ENCODE results near the gene JMJD1C. TPM values are rescaled to one million over a fixed set of nuclear protein-coding genes. Genes with fewer than 3 reads are reported as not detected.

Gene JMJD1C
- total and polyA plus RNA-seq, 2 donors (not counting 3 experiments of a cell fraction or from before 2014, with no cell fraction given), result 32.1 to 97.1 TPM

DNA sequence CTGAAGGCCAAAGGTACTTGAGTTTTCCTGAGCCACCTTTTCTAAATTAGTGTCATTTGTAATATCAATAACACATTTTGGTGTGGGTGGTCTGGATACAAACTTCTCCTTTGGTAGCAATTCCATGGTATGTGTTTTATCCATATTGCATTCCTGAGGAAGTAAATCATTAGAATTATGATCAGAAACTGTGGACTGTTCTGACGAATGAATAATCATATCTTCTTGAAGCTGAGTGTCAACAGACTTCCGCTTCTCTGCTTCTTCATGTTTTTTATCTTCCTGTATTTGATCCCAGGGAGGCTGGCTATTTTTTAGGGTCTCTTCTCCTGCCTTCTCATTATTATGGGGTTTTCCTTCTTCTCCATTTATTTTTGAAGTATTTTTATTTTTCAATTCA, 251.2 kb downstream of the JMJD1C start:
- peaks cover 22% of the 10 kb centered on the region for H3K4me1 ChIP-seq (ENCODE audit: control insufficient read depth, extremely low read depth, insufficient read depth, low read length)
- no peak overlapping the region for H3K9ac ChIP-seq (replicated peaks; ENCODE audit: extremely low read depth, insufficient read depth, low read length)
- intact Hi-C loops (cut with micrococcal nuclease) (no loop called here), dilution Hi-C loops (cut with MboI; ENCODE audit: extremely low pct_ligation_motif_present, low sequenced_read_pairs) (loop anchor here (25.0 kb wide), 1 partner anchor 498 kb away; no protein-coding TSS in a partner anchor)
- DNase-seq (ENCODE audit: low read depth, low spot score) (no peak), FAIRE-seq (no peak)
- H2AFZ ChIP-seq (ENCODE audit: low read depth, low read length), result no peak overlapping the region
- TF ChIP-seq POLR2AphosphoS5 (IDR thresholded peaks at IDR 0.05; ENCODE audit: insufficient read depth, low read depth, low read length), result no peak
- TF ChIP-seq, protein P1, sequence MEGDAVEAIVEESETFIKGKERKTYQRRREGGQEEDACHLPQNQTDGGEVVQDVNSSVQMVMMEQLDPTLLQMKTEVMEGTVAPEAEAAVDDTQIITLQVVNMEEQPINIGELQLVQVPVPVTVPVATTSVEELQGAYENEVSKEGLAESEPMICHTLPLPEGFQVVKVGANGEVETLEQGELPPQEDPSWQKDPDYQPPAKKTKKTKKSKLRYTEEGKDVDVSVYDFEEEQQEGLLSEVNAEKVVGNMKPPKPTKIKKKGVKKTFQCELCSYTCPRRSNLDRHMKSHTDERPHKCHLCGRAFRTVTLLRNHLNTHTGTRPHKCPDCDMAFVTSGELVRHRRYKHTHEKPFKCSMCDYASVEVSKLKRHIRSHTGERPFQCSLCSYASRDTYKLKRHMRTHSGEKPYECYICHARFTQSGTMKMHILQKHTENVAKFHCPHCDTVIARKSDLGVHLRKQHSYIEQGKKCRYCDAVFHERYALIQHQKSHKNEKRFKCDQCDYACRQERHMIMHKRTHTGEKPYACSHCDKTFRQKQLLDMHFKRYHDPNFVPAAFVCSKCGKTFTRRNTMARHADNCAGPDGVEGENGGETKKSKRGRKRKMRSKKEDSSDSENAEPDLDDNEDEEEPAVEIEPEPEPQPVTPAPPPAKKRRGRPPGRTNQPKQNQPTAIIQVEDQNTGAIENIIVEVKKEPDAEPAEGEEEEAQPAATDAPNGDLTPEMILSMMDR (IDR thresholded peaks at IDR 0.05; ENCODE audit: extremely low read depth in 1 of 2, insufficient read depth in 1 of 2, low read depth in 1 of 2, low read length in 2 of 2), result no peak
- TF ChIP-seq EZH2 (IDR thresholded peaks at IDR 0.05; ENCODE audit: borderline replicate concordance, low read depth, low read length, severe bottlenecking), result no peak
- no peak for TF ChIP-seq GATA2 (IDR thresholded peaks at IDR 0.05; ENCODE audit: insufficient read depth, insufficient read length, low read depth, low read length)
- H3K27me3 ChIP-seq (ENCODE audit: control insufficient read depth in 2 of 2, insufficient read depth in 2 of 2, low read length in 2 of 2), result no peaks in the 10 kb centered on the region
- peaks cover 4 to 18% of the 10 kb centered on the region in 2 experiments for H3K36me3 ChIP-seq (ENCODE audit: control insufficient read depth in 2 of 2, extremely low read depth in 1 of 2, insufficient read depth in 2 of 2, low read length in 2 of 2)
- H3K4me2 ChIP-seq (ENCODE audit: insufficient read depth, low read length), result no peak overlapping the region
- H3K4me3 ChIP-seq (replicated peaks in 1 of 3; ENCODE audit: insufficient read depth in 1 of 3, low read depth in 1 of 3, low read length in 3 of 3), result no peak overlapping the region
- H3K27ac ChIP-seq (ENCODE audit: insufficient read depth, low read depth, low read length), result no peak overlapping the region
- POLR2A ChIA-PET, result interaction anchor here (0.7 kb wide), 1 partner anchor 43 kb away, joined by 3 read pairs; no protein-coding TSS in a partner anchor
- H4K20me1 ChIP-seq (replicated peaks; ENCODE audit: control insufficient read depth, extremely low read depth, insufficient read depth, low read length), result peaks cover 9% of the 10 kb centered on the region
- H3K9me3 ChIP-seq (replicated peaks; ENCODE audit: control insufficient read depth, insufficient read depth, low read length), result no peaks in the 10 kb centered on the region
- CTCF ChIA-PET, result interaction anchor here (1.3 to 6.4 kb wide), 3 partner anchors 13 to 506 kb away, joined by 3 to 64 read pairs (median 13); no protein-coding TSS in a partner anchor
- BruUV-seq (replicated peaks), result no TSS peak
- H3K9me1 ChIP-seq (replicated peaks; ENCODE audit: control insufficient read depth, extremely low read depth, insufficient read depth, low read length), result no peaks in the 10 kb centered on the region
- H3K79me2 ChIP-seq (ENCODE audit: control insufficient read depth, insufficient read depth, low read length), result peaks cover 74% of the 10 kb centered on the region

DNA sequence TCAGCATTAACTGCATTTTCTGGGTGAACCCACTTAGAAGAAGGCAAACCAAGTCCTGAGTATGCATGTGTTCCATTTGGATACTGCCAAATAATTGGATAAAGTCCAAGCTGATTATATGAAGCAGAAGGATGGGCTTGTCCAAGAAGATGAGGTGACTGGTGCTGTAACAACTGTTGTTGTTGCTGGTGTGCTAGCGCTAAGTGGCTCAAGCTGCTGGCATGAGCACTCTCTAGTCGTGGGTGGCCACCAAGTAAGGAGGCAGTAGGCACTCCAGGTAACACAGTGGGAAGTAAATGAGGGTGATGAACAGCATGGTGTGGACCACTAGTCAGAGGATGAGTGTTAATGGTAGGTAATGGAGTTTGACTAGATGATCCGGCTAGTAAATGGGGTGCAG, 252.3 kb downstream of the JMJD1C start:
- H3K4me3 ChIP-seq (replicated peaks in 1 of 3; ENCODE audit: insufficient read depth in 1 of 3, low read depth in 1 of 3, low read length in 3 of 3), result no peak overlapping the region
- H3K9ac ChIP-seq (replicated peaks; ENCODE audit: extremely low read depth, insufficient read depth, low read length), result no peak overlapping the region
- peaks cover 68% of the 10 kb centered on the region for H3K79me2 ChIP-seq (ENCODE audit: control insufficient read depth, insufficient read depth, low read length)
- no TSS peak for BruUV-seq (replicated peaks)
- H3K4me2 ChIP-seq (ENCODE audit: insufficient read depth, low read length), result no peak overlapping the region
- peaks cover 4 to 18% of the 10 kb centered on the region in 2 experiments for H3K36me3 ChIP-seq (ENCODE audit: control insufficient read depth in 2 of 2, extremely low read depth in 1 of 2, insufficient read depth in 2 of 2, low read length in 2 of 2)
- H4K20me1 ChIP-seq (replicated peaks; ENCODE audit: control insufficient read depth, extremely low read depth, insufficient read depth, low read length), result peaks cover 6% of the 10 kb centered on the region
- ChIA-PET POLR2A (no interaction called here), CTCF (interaction anchor here (1.3 to 6.4 kb wide), 3 partner anchors 13 to 507 kb away, joined by 3 to 64 read pairs (median 4); no protein-coding TSS in a partner anchor)
- no peak overlapping the region for H3K27ac ChIP-seq (ENCODE audit: insufficient read depth, low read depth, low read length)
- H2AFZ ChIP-seq (ENCODE audit: low read depth, low read length), result no peak overlapping the region
- H3K4me1 ChIP-seq (ENCODE audit: control insufficient read depth, extremely low read depth, insufficient read depth, low read length), result peaks cover 32% of the 10 kb centered on the region
- no peaks in the 10 kb centered on the region for H3K9me3 ChIP-seq (replicated peaks; ENCODE audit: control insufficient read depth, insufficient read depth, low read length)
- intact Hi-C loops (cut with micrococcal nuclease), result no loop called here
- FAIRE-seq, result no peak
- H3K27me3 ChIP-seq (ENCODE audit: control insufficient read depth in 2 of 2, insufficient read depth in 2 of 2, low read length in 2 of 2), result no peaks in the 10 kb centered on the region
- no peak for DNase-seq (ENCODE audit: low read depth, low spot score)
- H3K9me1 ChIP-seq (replicated peaks; ENCODE audit: control insufficient read depth, extremely low read depth, insufficient read depth, low read length), result no peaks in the 10 kb centered on the region
- dilution Hi-C loops (cut with MboI; ENCODE audit: extremely low pct_ligation_motif_present, low sequenced_read_pairs), result loop anchor here (25.0 kb wide), 1 partner anchor 499 kb away; no protein-coding TSS in a partner anchor
- TF ChIP-seq, protein P1 (IDR thresholded peaks at IDR 0.05; ENCODE audit: extremely low read depth in 1 of 2, insufficient read depth in 1 of 2, low read depth in 1 of 2, low read length in 2 of 2), result no peak
- TF ChIP-seq MYC (IDR thresholded peaks at IDR 0.05; ENCODE audit: low read depth, low read length), result no peak
- TF ChIP-seq EZH2 (IDR thresholded peaks at IDR 0.05; ENCODE audit: borderline replicate concordance, low read depth, low read length, severe bottlenecking), result no peak
- TF ChIP-seq GATA2 (IDR thresholded peaks at IDR 0.05; ENCODE audit: insufficient read depth, insufficient read length, low read depth, low read length), result no peak
- no peak for TF ChIP-seq FOS (IDR thresholded peaks at IDR 0.05; ENCODE audit: borderline replicate concordance, insufficient read depth, low read length)
- no peak for TF ChIP-seq JUN (IDR thresholded peaks at IDR 0.05; ENCODE audit: borderline replicate concordance, insufficient read depth, insufficient read length, low read depth)
- no peak for TF ChIP-seq POLR2A (IDR thresholded peaks at IDR 0.05; ENCODE audit: low read depth, low read length)
- no peak for TF ChIP-seq POLR2AphosphoS5 (IDR thresholded peaks at IDR 0.05; ENCODE audit: insufficient read depth, low read depth, low read length)
- TF ChIP-seq, protein P2, sequence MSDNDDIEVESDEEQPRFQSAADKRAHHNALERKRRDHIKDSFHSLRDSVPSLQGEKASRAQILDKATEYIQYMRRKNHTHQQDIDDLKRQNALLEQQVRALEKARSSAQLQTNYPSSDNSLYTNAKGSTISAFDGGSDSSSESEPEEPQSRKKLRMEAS (IDR thresholded peaks at IDR 0.05; ENCODE audit: insufficient read depth, insufficient read length), result no peak

All from endothelial cell of umbilical vein (primary cell).